K562 treated with DMSO at 1 percent for 48 hours (cell line): ENCODE data around the gene RPS4Y2. TPM values are rescaled to one million over a fixed set of nuclear protein-coding genes. Genes with fewer than 3 reads are reported as not detected.

Experiments
- total RNA-seq: library from RNA; unstranded; fragments of 300-600 nt; gene quantifications from 2 replicates; pipeline ENCODE4 v1.2.3, GENCODE V29; 2022; ENCODE audit warnings: low replicate concordance; ENCODE audit errors: extremely low read depth

RPS4Y2 gene
- not detected in 2 replicates for total RNA-seq

GRCh38 chrY:20755808-20756207 lies at the start of gene RPS4Y2:
Gene RPS4Y2, plus strand, starts transcription at chrY:20756108. Its CDS starts 56 bp downstream, at chrY:20756164.

Other genes with a start within 250 kb of the RPS4Y2 start
- gene EIF1AY, start 180.3 kb upstream of the RPS4Y2 start, total RNA-seq: not detected in 2 replicates